SK-N-MC (cell line): ENCODE measurements around the gene FBXW11.

Experiments used
- EZH2 ChIP-seq: fragments of 200-600 bp; sonication (generic); IDR thresholded peaks from one replicate; pipeline ENCODE4 v1.6.1; 2017; ENCODE audit warnings: antibody characterized with exemption
- POLR2AphosphoS5 ChIP-seq: IDR thresholded peaks from 2 replicates; pipeline ENCODE4 v1.6.1; 2012; ENCODE audit warnings: mild to moderate bottlenecking, low read depth, low read length, borderline replicate concordance

GRCh38 chr5:171888051-171888481 lies 118.4 kb downstream of the FBXW11 start:
- TF ChIP-seq POLR2AphosphoS5 (no peak), EZH2 (no peak)
